ENCODE results near the gene DEFB132.

DNA sequence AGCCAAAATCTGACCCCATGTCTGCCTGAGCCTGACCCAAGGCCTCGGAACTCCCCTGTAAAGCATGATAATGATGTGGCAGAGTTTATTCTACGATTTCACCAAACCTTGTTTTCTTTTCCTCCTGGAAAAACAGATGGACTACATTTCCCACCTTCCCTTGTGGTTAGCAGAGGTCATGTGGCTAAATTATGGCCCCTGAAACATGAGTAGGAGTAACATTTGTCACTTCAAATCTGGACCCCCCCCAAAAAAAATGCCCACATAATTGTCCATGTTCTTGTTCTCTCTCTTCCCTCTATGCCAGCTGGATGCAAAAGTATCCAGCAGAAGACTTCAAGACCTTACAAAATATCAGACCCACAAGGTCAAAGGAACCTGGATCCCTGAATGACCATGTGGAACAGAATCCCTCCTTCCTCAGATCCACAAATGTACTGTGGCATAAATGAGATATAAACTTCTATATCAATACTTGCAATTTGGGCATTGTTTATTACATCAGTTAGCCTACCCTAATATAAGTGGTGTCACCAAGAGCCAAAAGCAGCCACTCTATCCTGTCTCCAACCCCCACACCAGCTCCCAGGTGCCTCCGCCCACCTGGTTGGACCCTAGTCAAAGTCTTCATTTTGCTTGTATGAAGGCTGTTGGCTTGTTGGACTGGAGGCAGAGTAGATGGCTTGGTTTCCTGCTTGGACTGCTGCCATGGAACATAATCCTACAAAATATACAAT is 31.6 kb downstream of the DEFB132 start:
- TF ChIP-seq EP300 (IDR thresholded peaks at IDR 0.05): no peak
- TF ChIP-seq, protein P1, sequence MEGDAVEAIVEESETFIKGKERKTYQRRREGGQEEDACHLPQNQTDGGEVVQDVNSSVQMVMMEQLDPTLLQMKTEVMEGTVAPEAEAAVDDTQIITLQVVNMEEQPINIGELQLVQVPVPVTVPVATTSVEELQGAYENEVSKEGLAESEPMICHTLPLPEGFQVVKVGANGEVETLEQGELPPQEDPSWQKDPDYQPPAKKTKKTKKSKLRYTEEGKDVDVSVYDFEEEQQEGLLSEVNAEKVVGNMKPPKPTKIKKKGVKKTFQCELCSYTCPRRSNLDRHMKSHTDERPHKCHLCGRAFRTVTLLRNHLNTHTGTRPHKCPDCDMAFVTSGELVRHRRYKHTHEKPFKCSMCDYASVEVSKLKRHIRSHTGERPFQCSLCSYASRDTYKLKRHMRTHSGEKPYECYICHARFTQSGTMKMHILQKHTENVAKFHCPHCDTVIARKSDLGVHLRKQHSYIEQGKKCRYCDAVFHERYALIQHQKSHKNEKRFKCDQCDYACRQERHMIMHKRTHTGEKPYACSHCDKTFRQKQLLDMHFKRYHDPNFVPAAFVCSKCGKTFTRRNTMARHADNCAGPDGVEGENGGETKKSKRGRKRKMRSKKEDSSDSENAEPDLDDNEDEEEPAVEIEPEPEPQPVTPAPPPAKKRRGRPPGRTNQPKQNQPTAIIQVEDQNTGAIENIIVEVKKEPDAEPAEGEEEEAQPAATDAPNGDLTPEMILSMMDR (IDR thresholded peaks at IDR 0.05): no peak

All from suprapubic skin (tissue), 3 donors.